A549 (cell line): Measurements from ENCODE around the gene GRK2. TPM values are rescaled to one million over a fixed set of nuclear protein-coding genes. Genes with fewer than 3 reads are reported as not detected.

Experiments
- ATAC-seq, 2 experiments: fragments of 200-7000 bp in 1 of 2; fragments of >200 bp in 1 of 2; cut with Nextera tagmentation in 1 of 2; cut with Tn5 transposase in 1 of 2; 3 replicates each; pipeline versions ENCODE4 v1.8.0 to v1.9.1; 2018 to 2020; ENCODE audit warnings: mild to moderate bottlenecking in 1 of 2, moderate library complexity in 1 of 2
- CTCF ChIA-PET: fragments of 300-600 bp; sonication (Branson Sonifier 250); formaldehyde crosslinking; extraction: SDS; loops from one replicate; lab custom pipeline; 2021; ENCODE audit warnings: antibody characterized with exemption, inconsistent platforms; lab: Yijun Ruan, JAX
- POLR2A ChIA-PET: fragments of 350-600 bp; formaldehyde crosslinking; extraction: SDS; loops from one replicate; lab custom pipeline; 2021; ENCODE audit warnings: antibody characterized with exemption, inconsistent platforms; lab: Yijun Ruan, JAX
- DNase-seq, 2 experiments: peaks; one replicate each; pipeline versions ENCODE4 v3.0.0 to v3.0.0-alpha.2; 2011 to 2016; ENCODE audit warnings: low read depth in 1 of 2, low spot score in 1 of 2
- FAIRE-seq: peaks from 2 replicates; lab custom pipeline; 2011; peaks lifted over from hg19 to GRCh38; lab: Jason Lieb, UNC
- H3K27ac ChIP-seq, 2 experiments: fragments of >200 bp; sonication (Bioruptor Twin); formaldehyde crosslinking; 3 replicates each; pipeline ENCODE4 v1.5.1; 2016 to 2017
- H3K4me1 ChIP-seq: fragments of >200 bp; sonication (Bioruptor Twin); formaldehyde crosslinking; 3 replicates; pipeline ENCODE4 v1.6.1; 2016
- H3K4me2 ChIP-seq: fragments of >200 bp; sonication (Bioruptor Twin); formaldehyde crosslinking; 3 replicates; pipeline ENCODE4 v1.6.1; 2016
- H3K4me3 ChIP-seq: fragments of >200 bp; sonication (Bioruptor Twin); formaldehyde crosslinking; 3 replicates; pipeline ENCODE4 v1.5.1; 2016
- H3K9me3 ChIP-seq: fragments of >200 bp; sonication (Bioruptor Twin); formaldehyde crosslinking; 3 replicates; pipeline ENCODE4 v1.6.1; 2016
- BHLHE40 ChIP-seq: IDR thresholded peaks from 2 replicates; pipeline ENCODE4 v1.6.1; 2012; ENCODE audit warnings: low read depth, low read length, inconsistent platforms
- CHD2 ChIP-seq: fragments of 150-350 bp; IDR thresholded peaks from 2 replicates; pipeline ENCODE4 v1.6.1; 2014; ENCODE audit warnings: low read length; ENCODE audit not compliant: partially characterized antibody
- EHF ChIP-seq: fragments of 250-450 bp; sonication (Bioruptor Pico); IDR thresholded peaks from 2 replicates; pipeline ENCODE4 v1.5.0; 2020; ENCODE audit warnings: mild to moderate bottlenecking
- EHMT2 ChIP-seq: fragments of 200-600 bp; sonication (generic); IDR thresholded peaks from 2 replicates; pipeline ENCODE4 v1.6.1; 2016; ENCODE audit warnings: antibody characterized with exemption, low read depth, mild to moderate bottlenecking, moderate library complexity
- EP300 ChIP-seq, 2 experiments: fragments of >200 bp; sonication (Bioruptor Twin); formaldehyde crosslinking; IDR thresholded peaks; 2 replicates in 1 of 2; 3 replicates in 1 of 2; pipeline ENCODE4 v1.6.1; 2016 to 2017
- ESRRA ChIP-seq: fragments of 150-350 bp; IDR thresholded peaks from 2 replicates; pipeline ENCODE4 v1.6.1; 2014; ENCODE audit warnings: mild to moderate bottlenecking, low read length, borderline replicate concordance
- FOSB ChIP-seq: fragments of 250-450 bp; sonication (Bioruptor Pico); IDR thresholded peaks from 2 replicates; pipeline ENCODE4 v1.5.0; 2020; ENCODE audit warnings: mild to moderate bottlenecking, moderate library complexity
- FOSL2 ChIP-seq, 2 experiments: fragments of 450-650 bp in 1 of 2; fragments of >200 bp in 1 of 2; sonication (Bioruptor Twin) in 1 of 2; formaldehyde crosslinking; IDR thresholded peaks; 2 replicates each; pipeline versions ENCODE4 v1.5.0 to v1.6.1; 2016 to 2020; ENCODE audit warnings: mild to moderate bottlenecking in 1 of 2, moderate library complexity in 1 of 2
- FOXS1 ChIP-seq: fragments of 250-450 bp; sonication (Bioruptor Pico); IDR thresholded peaks from 2 replicates; pipeline ENCODE4 v1.5.0; 2020; ENCODE audit warnings: mild to moderate bottlenecking, moderate library complexity
- HOXB5 ChIP-seq: fragments of 250-450 bp; sonication (Bioruptor Pico); IDR thresholded peaks from 2 replicates; pipeline ENCODE4 v1.5.0; 2020; ENCODE audit warnings: mild to moderate bottlenecking, moderate library complexity
- KDM5A ChIP-seq: fragments of 200-600 bp; sonication (generic); IDR thresholded peaks from 2 replicates; pipeline ENCODE4 v1.6.1; 2016; ENCODE audit warnings: antibody characterized with exemption, mild to moderate bottlenecking
- MAZ ChIP-seq: fragments of 150-350 bp; IDR thresholded peaks from 2 replicates; pipeline ENCODE4 v1.6.1; 2014; ENCODE audit warnings: antibody characterized with exemption, low read depth, low read length, borderline replicate concordance
- MYC ChIP-seq: IDR thresholded peaks from 2 replicates; pipeline ENCODE4 v1.6.1; 2012; ENCODE audit warnings: mild to moderate bottlenecking, inconsistent platforms, low read length, improper control_type of control experiment, borderline replicate concordance
- PHF8 ChIP-seq: fragments of 200-600 bp; sonication (generic); IDR thresholded peaks from 2 replicates; pipeline ENCODE4 v1.6.1; 2016; ENCODE audit warnings: low read depth, mild to moderate bottlenecking, antibody characterized with exemption, moderate library complexity, borderline replicate concordance
- RAD21 ChIP-seq, 2 experiments: fragments of >200 bp in 1 of 2; sonication (Bioruptor Twin) in 1 of 2; formaldehyde crosslinking in 1 of 2; IDR thresholded peaks in 1 of 2; conservative IDR thresholded peaks in 1 of 2; 2 replicates in 1 of 2; 3 replicates in 1 of 2; pipeline ENCODE4 v1.6.1; 2012 to 2018; ENCODE audit warnings: inconsistent platforms in 1 of 2
- SMC3 ChIP-seq: fragments of >200 bp; sonication (Bioruptor Twin); formaldehyde crosslinking; IDR thresholded peaks from 3 replicates; pipeline ENCODE4 v1.6.1; 2018; ENCODE audit warnings: inconsistent platforms
- SREBF2 ChIP-seq: fragments of 450-650 bp; IDR thresholded peaks from 2 replicates; pipeline ENCODE4 v1.6.1; 2014; ENCODE audit warnings: mild to moderate bottlenecking, moderate library complexity
- TP53 ChIP-seq: fragments of 250-450 bp; sonication (Bioruptor Pico); IDR thresholded peaks from 2 replicates; pipeline ENCODE4 v1.5.0; 2021; ENCODE audit warnings: mild to moderate bottlenecking, moderate library complexity
- ZSCAN20 ChIP-seq: fragments of 250-450 bp; sonication (Bioruptor Pico); IDR thresholded peaks from 2 replicates; pipeline ENCODE4 v1.8.0; 2022; ENCODE audit warnings: mild to moderate bottlenecking, moderate library complexity
- WGBS: methylation state at CpG from one replicate; pipeline ENCODE4 v1.1.6; 2017; ENCODE audit errors: missing lambda C conversion rate; 5-methylcytosine and 5-hydroxymethylcytosine counted together
- polyA plus RNA-seq, 4 experiments: library from polyadenylated mRNA; depleted of rRNA in 3 of 4; stranded (reverse); fragments of >200 nt; fragmentation: RNase III in 1 of 4; extraction: RNeasy Plus Mini Kit Qiagen cat#74134 plus additional on column Dnase treatment in 1 of 4; gene quantifications; 2 replicates in 3 of 4; 3 replicates in 1 of 4; pipeline ENCODE4 v1.2.3, GENCODE V29; 2011 to 2017
- TF ChIP-seq, protein P1 (sequence below): IDR thresholded peaks from 2 replicates; pipeline ENCODE4 v1.6.1; 2012; ENCODE audit warnings: low read depth, borderline replicate concordance
- TF ChIP-seq, protein P2 (sequence below): fragments of 150-350 bp; IDR thresholded peaks from 2 replicates; pipeline ENCODE4 v1.6.1; 2014; ENCODE audit warnings: low read depth, mild to moderate bottlenecking, low read length
- TF ChIP-seq, protein P3 (sequence below): fragments of >200 bp; sonication (Bioruptor Twin); formaldehyde crosslinking; IDR thresholded peaks from 3 replicates; pipeline ENCODE4 v1.5.1; 2016
- TF ChIP-seq, protein P4 (sequence below): fragments of 250-450 bp; sonication (Bioruptor Pico); IDR thresholded peaks from 2 replicates; pipeline ENCODE4 v1.5.0; 2021; ENCODE audit warnings: mild to moderate bottlenecking, moderate library complexity, borderline replicate concordance
- TF ChIP-seq, protein P5 (sequence below): IDR thresholded peaks from 2 replicates; pipeline ENCODE4 v1.6.1; 2012
- TF ChIP-seq, protein P6 (sequence below): IDR thresholded peaks from 2 replicates; pipeline ENCODE4 v1.6.1; 2012

GRK2 gene
- polyA plus RNA-seq, 2 of the 4 experiments (the other 2 are of a cell fraction), result 20.5 to 29.7 TPM

DNA sequence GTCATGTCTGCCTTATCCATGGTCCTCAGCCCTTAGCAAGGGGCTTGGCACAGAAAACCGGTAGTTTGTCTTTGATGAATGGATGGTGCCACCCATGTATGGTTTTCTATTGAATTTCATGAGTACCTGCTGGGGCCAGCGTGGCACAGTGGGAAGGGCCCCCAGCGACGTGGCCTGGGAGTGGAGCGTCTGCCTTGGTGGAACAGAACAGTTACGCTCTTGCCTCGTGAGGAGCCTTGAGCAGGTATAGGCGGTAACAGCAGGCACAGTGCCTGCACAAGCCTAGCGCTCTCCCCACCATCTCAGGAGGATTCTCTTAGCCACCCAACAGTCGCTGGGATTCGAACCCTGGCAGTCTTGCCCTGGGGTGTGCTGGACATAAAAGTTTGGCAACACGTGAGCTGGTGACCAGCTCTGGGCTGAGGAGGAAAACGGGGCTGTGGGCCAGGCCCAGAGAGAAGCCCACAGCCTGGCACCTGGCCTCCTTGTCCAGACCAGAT, 34.0 kb downstream of the GRK2 start:
- no peak for ATAC-seq
- H3K4me3 ChIP-seq, result no peak overlapping the region
- H3K27ac ChIP-seq, result no peak overlapping the region
- ChIA-PET CTCF (interaction anchor here (1.1 to 7.1 kb wide), 4 partner anchors 12 to 51 kb away, joined by 3 to 41 read pairs (median 9); no protein-coding TSS in a partner anchor), POLR2A (interaction anchor here (0.6 to 2.3 kb wide), 2 partner anchors 12 to 27 kb away, joined by 7 to 8 read pairs; partner anchors contain the start of gene ANKRD13D)
- WGBS, result 95% methylated on average over 12 of the region's 13 CpGs
- DNase-seq, result no peak
- peaks cover 9% of the 10 kb centered on the region for H3K9me3 ChIP-seq
- FAIRE-seq, result no peak
- TF ChIP-seq PHF8, result no peak
- TF ChIP-seq, protein P1, sequence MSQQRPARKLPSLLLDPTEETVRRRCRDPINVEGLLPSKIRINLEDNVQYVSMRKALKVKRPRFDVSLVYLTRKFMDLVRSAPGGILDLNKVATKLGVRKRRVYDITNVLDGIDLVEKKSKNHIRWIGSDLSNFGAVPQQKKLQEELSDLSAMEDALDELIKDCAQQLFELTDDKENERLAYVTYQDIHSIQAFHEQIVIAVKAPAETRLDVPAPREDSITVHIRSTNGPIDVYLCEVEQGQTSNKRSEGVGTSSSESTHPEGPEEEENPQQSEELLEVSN, result no peak
- TF ChIP-seq, protein P2, sequence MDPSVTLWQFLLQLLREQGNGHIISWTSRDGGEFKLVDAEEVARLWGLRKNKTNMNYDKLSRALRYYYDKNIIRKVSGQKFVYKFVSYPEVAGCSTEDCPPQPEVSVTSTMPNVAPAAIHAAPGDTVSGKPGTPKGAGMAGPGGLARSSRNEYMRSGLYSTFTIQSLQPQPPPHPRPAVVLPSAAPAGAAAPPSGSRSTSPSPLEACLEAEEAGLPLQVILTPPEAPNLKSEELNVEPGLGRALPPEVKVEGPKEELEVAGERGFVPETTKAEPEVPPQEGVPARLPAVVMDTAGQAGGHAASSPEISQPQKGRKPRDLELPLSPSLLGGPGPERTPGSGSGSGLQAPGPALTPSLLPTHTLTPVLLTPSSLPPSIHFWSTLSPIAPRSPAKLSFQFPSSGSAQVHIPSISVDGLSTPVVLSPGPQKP, result no peak
- TF ChIP-seq, protein P3, sequence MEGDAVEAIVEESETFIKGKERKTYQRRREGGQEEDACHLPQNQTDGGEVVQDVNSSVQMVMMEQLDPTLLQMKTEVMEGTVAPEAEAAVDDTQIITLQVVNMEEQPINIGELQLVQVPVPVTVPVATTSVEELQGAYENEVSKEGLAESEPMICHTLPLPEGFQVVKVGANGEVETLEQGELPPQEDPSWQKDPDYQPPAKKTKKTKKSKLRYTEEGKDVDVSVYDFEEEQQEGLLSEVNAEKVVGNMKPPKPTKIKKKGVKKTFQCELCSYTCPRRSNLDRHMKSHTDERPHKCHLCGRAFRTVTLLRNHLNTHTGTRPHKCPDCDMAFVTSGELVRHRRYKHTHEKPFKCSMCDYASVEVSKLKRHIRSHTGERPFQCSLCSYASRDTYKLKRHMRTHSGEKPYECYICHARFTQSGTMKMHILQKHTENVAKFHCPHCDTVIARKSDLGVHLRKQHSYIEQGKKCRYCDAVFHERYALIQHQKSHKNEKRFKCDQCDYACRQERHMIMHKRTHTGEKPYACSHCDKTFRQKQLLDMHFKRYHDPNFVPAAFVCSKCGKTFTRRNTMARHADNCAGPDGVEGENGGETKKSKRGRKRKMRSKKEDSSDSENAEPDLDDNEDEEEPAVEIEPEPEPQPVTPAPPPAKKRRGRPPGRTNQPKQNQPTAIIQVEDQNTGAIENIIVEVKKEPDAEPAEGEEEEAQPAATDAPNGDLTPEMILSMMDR, result no peak
- no peak for TF ChIP-seq FOSB (CRISPR knock-in tag)
- TF ChIP-seq EHMT2, result no peak
- no peak for TF ChIP-seq SMC3
- TF ChIP-seq TP53 (CRISPR knock-in tag), result no peak
- no peak overlapping the region for H3K4me2 ChIP-seq
- H3K4me1 ChIP-seq, result peaks cover 22% of the 10 kb centered on the region; the same call in 2 of the 3 replicates

DNA sequence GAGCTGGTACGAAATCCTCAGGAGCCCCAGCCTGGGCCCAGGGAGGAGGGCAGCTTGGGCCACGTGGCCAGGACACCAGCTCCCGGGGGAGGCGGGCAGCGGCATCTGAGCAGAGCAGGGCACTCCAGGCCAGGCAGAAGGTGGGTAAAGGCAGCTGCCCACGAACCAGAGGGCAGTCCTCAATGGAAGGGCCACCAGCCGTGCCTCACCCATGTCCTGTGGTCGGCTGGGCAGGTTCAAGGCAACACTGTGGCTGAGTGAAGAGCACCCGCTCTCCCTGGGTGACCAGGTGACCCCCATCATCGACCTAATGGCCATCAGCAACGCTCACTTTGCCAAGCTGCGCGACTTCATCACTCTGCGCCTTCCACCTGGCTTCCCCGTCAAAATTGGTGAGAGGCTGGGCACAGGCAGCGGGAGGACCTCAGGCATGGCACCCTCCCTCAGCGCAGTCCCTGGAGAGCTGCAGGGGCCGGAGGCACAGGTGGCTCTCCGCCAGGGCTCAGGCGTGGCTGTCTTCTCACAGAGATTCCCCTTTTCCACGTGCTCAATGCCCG, 34.6 kb downstream of the GRK2 start:
- POLR2A ChIA-PET, result interaction anchor here (0.6 to 2.3 kb wide), 2 partner anchors 12 to 28 kb away, joined by 7 to 8 read pairs; partner anchors contain the start of gene ANKRD13D
- FAIRE-seq, result no peak

More for the DNA sequence above, 34.6 kb downstream of the GRK2 start:
- CTCF ChIA-PET, result interaction anchor here (1.1 to 7.1 kb wide), 6 partner anchors 11 to 51 kb away, joined by 3 to 41 read pairs (median 9); partner anchors contain the start of gene ANKRD13D
- TF ChIP-seq, protein P2, result no peak
- TF ChIP-seq ESRRA (no peak), SREBF2 (no peak), RAD21 (conservative IDR thresholded peaks at IDR 0.05 in 1 of 2, IDR thresholded peaks at IDR 0.05 in 1 of 2) (no peak), FOXS1 (no peak), BHLHE40 (no peak), EHF (CRISPR knock-in tag) (no peak), CHD2 (no peak), MAZ (no peak), EP300 (IDR thresholded peaks at IDR 0.05) (no peak), ZSCAN20 (CRISPR knock-in tag) (no peak), FOSL2 (IDR thresholded peaks at IDR 0.05) (no peak), FOSL2 (CRISPR knock-in tag; IDR thresholded peaks at IDR 0.05) (no peak), HOXB5 (no peak), MYC (no peak), KDM5A (no peak)
- TF ChIP-seq, protein P4, sequence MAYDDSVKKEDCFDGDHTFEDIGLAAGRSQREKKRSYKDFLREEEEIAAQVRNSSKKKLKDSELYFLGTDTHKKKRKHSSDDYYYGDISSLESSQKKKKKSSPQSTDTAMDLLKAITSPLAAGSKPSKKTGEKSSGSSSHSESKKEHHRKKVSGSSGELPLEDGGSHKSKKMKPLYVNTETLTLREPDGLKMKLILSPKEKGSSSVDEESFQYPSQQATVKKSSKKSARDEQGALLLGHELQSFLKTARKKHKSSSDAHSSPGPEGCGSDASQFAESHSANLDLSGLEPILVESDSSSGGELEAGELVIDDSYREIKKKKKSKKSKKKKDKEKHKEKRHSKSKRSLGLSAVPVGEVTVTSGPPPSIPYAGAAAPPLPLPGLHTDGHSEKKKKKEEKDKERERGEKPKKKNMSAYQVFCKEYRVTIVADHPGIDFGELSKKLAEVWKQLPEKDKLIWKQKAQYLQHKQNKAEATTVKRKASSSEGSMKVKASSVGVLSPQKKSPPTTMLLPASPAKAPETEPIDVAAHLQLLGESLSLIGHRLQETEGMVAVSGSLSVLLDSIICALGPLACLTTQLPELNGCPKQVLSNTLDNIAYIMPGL (CRISPR knock-in tag), result no peak
- TF ChIP-seq, protein P5, sequence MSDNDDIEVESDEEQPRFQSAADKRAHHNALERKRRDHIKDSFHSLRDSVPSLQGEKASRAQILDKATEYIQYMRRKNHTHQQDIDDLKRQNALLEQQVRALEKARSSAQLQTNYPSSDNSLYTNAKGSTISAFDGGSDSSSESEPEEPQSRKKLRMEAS, result no peak
- TF ChIP-seq, protein P6, sequence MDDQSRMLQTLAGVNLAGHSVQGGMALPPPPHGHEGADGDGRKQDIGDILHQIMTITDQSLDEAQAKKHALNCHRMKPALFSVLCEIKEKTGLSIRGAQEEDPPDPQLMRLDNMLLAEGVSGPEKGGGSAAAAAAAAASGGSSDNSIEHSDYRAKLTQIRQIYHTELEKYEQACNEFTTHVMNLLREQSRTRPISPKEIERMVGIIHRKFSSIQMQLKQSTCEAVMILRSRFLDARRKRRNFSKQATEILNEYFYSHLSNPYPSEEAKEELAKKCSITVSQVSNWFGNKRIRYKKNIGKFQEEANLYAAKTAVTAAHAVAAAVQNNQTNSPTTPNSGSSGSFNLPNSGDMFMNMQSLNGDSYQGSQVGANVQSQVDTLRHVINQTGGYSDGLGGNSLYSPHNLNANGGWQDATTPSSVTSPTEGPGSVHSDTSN, result no peak
- DNase-seq (no peak), ATAC-seq (no peak)
- no peak overlapping the region for H3K4me3 ChIP-seq
- WGBS, result 89% methylated on average over 18 of the region's 22 CpGs
- H3K9me3 ChIP-seq, result peaks cover 4% of the 10 kb centered on the region
- no peak overlapping the region for H3K4me2 ChIP-seq
- H3K4me1 ChIP-seq, result peaks cover 22% of the 10 kb centered on the region; the same call in 2 of the 3 replicates
- no peak overlapping the region for H3K27ac ChIP-seq
